ENCODE data around the gene PDE4D.
A peak's percentile ranks its signal among the peaks of the same experiment; 100 is the strongest.
"Not testable (repeated sequence)": the region's sequence is repeated elsewhere in the genome, so short reads cannot be mapped to it uniquely, and the experiment has no call there.

PDE4D gene

GRCh38 chr5:59600998-59601397 lies 292.5 kb downstream of the PDE4D start:
- no peak for DNase-seq

GRCh38 chr5:59600153-59600552 lies 293.4 kb downstream of the PDE4D start:
- no peak for DNase-seq

- DNase-seq: no peak
These were observed 293.8 kb downstream of the PDE4D start for GRCh38 chr5:59599729-59600128.

- no peak for DNase-seq
These were observed 295.0 kb downstream of the PDE4D start for GRCh38 chr5:59598547-59598874.

GRCh38 chr5:59597690-59598546 lies 295.6 kb downstream of the PDE4D start:
- DNase-seq: no peak

GRCh38 chr5:59596586-59597350 lies 296.8 kb downstream of the PDE4D start:
- DNase-seq: no peak

GRCh38 chr5:59594118-59594517 lies 299.4 kb downstream of the PDE4D start:
- not testable (repeated sequence) for DNase-seq

GRCh38 chr5:59593439-59594007 lies 300.0 kb downstream of the PDE4D start:
- DNase-seq: no peak

- DNase-seq: no peak
These were observed 301.4 kb downstream of the PDE4D start for GRCh38 chr5:59592101-59592500.

GRCh38 chr5:59591162-59591561 lies 302.4 kb downstream of the PDE4D start:
- DNase-seq: no peak

- no peak for DNase-seq
These were observed 304.6 kb downstream of the PDE4D start for GRCh38 chr5:59588922-59589321.

GRCh38 chr5:59587489-59588337 lies 305.8 kb downstream of the PDE4D start:
- peak; percentile 88 for DNase-seq

- DNase-seq: no peak
These were observed 306.7 kb downstream of the PDE4D start for GRCh38 chr5:59586841-59587240.

GRCh38 chr5:59584858-59585846 lies 308.4 kb downstream of the PDE4D start:
- DNase-seq: no peak

GRCh38 chr5:59583810-59584562 lies 309.5 kb downstream of the PDE4D start:
- no peak for DNase-seq

- no peak for DNase-seq
These were observed 310.2 kb downstream of the PDE4D start for GRCh38 chr5:59583151-59583809.

GRCh38 chr5:59582746-59583145 lies 310.8 kb downstream of the PDE4D start:
- no peak for DNase-seq

GRCh38 chr5:59579824-59580167 lies 313.7 kb downstream of the PDE4D start:
- no peak for DNase-seq

GRCh38 chr5:59579101-59579823 lies 314.3 kb downstream of the PDE4D start:
- no peak for DNase-seq

- DNase-seq: no peak
These were observed 316.0 kb downstream of the PDE4D start for GRCh38 chr5:59577485-59577884.

Data from femur (tissue), 1 donor.